GM21619 (cell line): ENCODE measurements around the gene CCDC175.

Experiments
- ATAC-seq: cut with Tn5 transposase; IDR thresholded peaks from one replicate; pipeline ENCODE4 v1.9.1; 2021; ENCODE audit not compliant: unreplicated experiment

The CCDC175 gene

GRCh38 chr14:59483363-59483762, 93.2 kb downstream of the CCDC175 start:
- ATAC-seq = no peak

- ATAC-seq = no peak
These were observed 93.9 kb downstream of the CCDC175 start for GRCh38 chr14:59482541-59483331.

- no peak for ATAC-seq
These were observed 94.6 kb downstream of the CCDC175 start for GRCh38 chr14:59481871-59482540.

- no peak for ATAC-seq
These were observed 95.2 kb downstream of the CCDC175 start for GRCh38 chr14:59481407-59481806.

GRCh38 chr14:59480166-59480565, 96.4 kb downstream of the CCDC175 start:
- no peak for ATAC-seq

GRCh38 chr14:59478540-59478939, 98.1 kb downstream of the CCDC175 start:
- no peak for ATAC-seq

GRCh38 chr14:59475709-59476108, 100.9 kb downstream of the CCDC175 start:
- no peak for ATAC-seq

- no peak for ATAC-seq
These were observed 102.4 kb downstream of the CCDC175 start for GRCh38 chr14:59474172-59474571.

- peak; percentile 33 for ATAC-seq
These were observed 111.1 kb downstream of the CCDC175 start, which contains the start of gene GPR135 for GRCh38 chr14:59465316-59466135. Gene GPR135, minus strand, starts transcription at chr14:59465380. Its CDS starts 154 bp downstream, at chr14:59465226.

- ATAC-seq = peak; percentile 66
These were observed 111.9 kb downstream of the CCDC175 start for GRCh38 chr14:59464486-59465315.

GRCh38 chr14:59463787-59464485, 112.7 kb downstream of the CCDC175 start:
- no peak for ATAC-seq

- ATAC-seq = no peak
These were observed 114.7 kb downstream of the CCDC175 start for GRCh38 chr14:59461891-59462290.

GRCh38 chr14:59460378-59460777, 116.2 kb downstream of the CCDC175 start:
- no peak for ATAC-seq

GRCh38 chr14:59458486-59458885, 118.1 kb downstream of the CCDC175 start:
- ATAC-seq = no peak

GRCh38 chr14:59455411-59455810, 121.2 kb downstream of the CCDC175 start:
- no peak for ATAC-seq
